Retinal pigment epithelial cell (primary cell): ENCODE results near the gene RAD17.
"Not testable (repeated sequence)": the region's sequence is repeated elsewhere in the genome, so short reads cannot be mapped to it uniquely, and the experiment has no call there.

ENCODE experiments used
- DNase-seq: peaks from one replicate; pipeline ENCODE4 v3.0.0-alpha.2; 2010; ENCODE audit warnings: low read depth
- H3K4me3 ChIP-seq: 2 replicates; pipeline ENCODE4 v1.5.1; 2011; ENCODE audit warnings: mild to moderate bottlenecking, low read length, control low read depth, moderate library complexity
- CTCF ChIP-seq: conservative IDR thresholded peaks from 2 replicates; pipeline ENCODE4 v1.5.1; 2011; ENCODE audit warnings: low read depth, low read length, control low read depth, inconsistent platforms

Gene RAD17

GRCh38 chr5:69369340-69370121, at the start of gene RAD17, which contains the start of the genes AK6 and TAF9:
RAD17 (plus strand) TSS chr5:69369818; CDS start chr5:69372209, 2,391 bp downstream.
AK6 (minus strand) TSS chr5:69369520; CDS start chr5:69369490, 30 bp downstream.
TAF9 (minus strand) TSS chr5:69369520; CDS start chr5:69365737, 3,783 bp downstream.
- H3K4me3 ChIP-seq: peak within 1 kb of the TSS; percentile 69
- peak; percentile 61 for DNase-seq
- TF ChIP-seq CTCF: no peak

GRCh38 chr5:69326365-69326764, 43.3 kb upstream of the RAD17 start:
- no peak overlapping the region for H3K4me3 ChIP-seq

GRCh38 chr5:69329905-69330489, 39.6 kb upstream of the RAD17 start:
- TF ChIP-seq CTCF: no peak
- H3K4me3 ChIP-seq: no peak overlapping the region
- DNase-seq: no peak

More at GRCh38 chr5:69326365-69326764, 43.3 kb upstream of the RAD17 start:
- TF ChIP-seq CTCF: no peak
- no peak for DNase-seq

GRCh38 chr5:69331528-69332445, 37.8 kb upstream of the RAD17 start:
- H3K4me3 ChIP-seq: peak overlapping the region; percentile 81
- TF ChIP-seq CTCF: no peak
- DNase-seq: no peak

GRCh38 chr5:69333668-69334315, 35.8 kb upstream of the RAD17 start:
- DNase-seq, H3K4me3 ChIP-seq: not testable (repeated sequence)

GRCh38 chr5:69334793-69335268, 34.8 kb upstream of the RAD17 start:
- TF ChIP-seq CTCF: peak; percentile 85
- peak; percentile 34 for DNase-seq
- peak overlapping the region; percentile 17 for H3K4me3 ChIP-seq
